IMR-90 (cell line): Measurements from ENCODE around the gene TDRD3. TPM values are rescaled to one million over a fixed set of nuclear protein-coding genes. Genes with fewer than 3 reads are reported as not detected.

Experiments
- ATAC-seq: fragments of 200-7000 bp; cut with Tn5 transposase; 2 replicates; pipeline ENCODE4 v1.9.1; 2020; ENCODE audit warnings: low read depth, mild to moderate bottlenecking, moderate library complexity
- BruUV-seq: library from RNA; stranded (reverse); fragments of 400-500 nt; replicated peaks from 2 replicates; lab custom pipeline; 2021; lab: Mats Ljungman, UMichigan
- CTCF ChIA-PET: fragments of 300-600 bp; formaldehyde crosslinking; extraction: SDS; loops from one replicate; lab custom pipeline; 2021; ENCODE audit warnings: antibody characterized with exemption; lab: Yijun Ruan, JAX
- POLR2A ChIA-PET: fragments of 300-600 bp; sonication (Branson Sonifier 250); formaldehyde crosslinking; loops from one replicate; lab custom pipeline; 2022; ENCODE audit warnings: antibody characterized with exemption; ENCODE audit not compliant: unreplicated experiment; lab: Charles Lee
- DNase-seq: peaks from one replicate; pipeline ENCODE4 v3.0.0; 2013
- H2AFZ ChIP-seq: replicated peaks from 2 replicates; pipeline ENCODE3; 2013; ENCODE audit warnings: low read length, mild to moderate bottlenecking; ENCODE audit not compliant: poor library complexity
- H2AK5ac ChIP-seq: 2 replicates; pipeline ENCODE4 v1.6.1; 2013; ENCODE audit warnings: low read depth, low read length, inconsistent platforms
- H2AK9ac ChIP-seq: replicated peaks from 2 replicates; pipeline ENCODE3; 2013; ENCODE audit warnings: mild to moderate bottlenecking, low read depth, low read length, moderate library complexity; ENCODE audit not compliant: poor library complexity
- H2BK120ac ChIP-seq: 2 replicates; pipeline ENCODE4 v1.6.1; 2013; ENCODE audit warnings: low read depth, low read length, inconsistent platforms
- H2BK15ac ChIP-seq: 3 replicates; pipeline ENCODE4 v1.6.1; 2013; ENCODE audit warnings: low read depth, low read length, inconsistent platforms
- H2BK20ac ChIP-seq: 2 replicates; pipeline ENCODE4 v1.6.1; 2013; ENCODE audit warnings: low read depth, mild to moderate bottlenecking, inconsistent platforms, low read length, moderate library complexity
- H2BK5ac ChIP-seq: 2 replicates; pipeline ENCODE4 v1.6.1; 2013; ENCODE audit warnings: mild to moderate bottlenecking, low read depth, low read length, inconsistent platforms; ENCODE audit not compliant: poor library complexity, severe bottlenecking
- H3K14ac ChIP-seq: replicated peaks from 2 replicates; pipeline ENCODE4 v1.6.1; 2013; ENCODE audit warnings: low read depth, low read length, inconsistent platforms
- H3K18ac ChIP-seq: 2 replicates; pipeline ENCODE4 v1.6.1; 2013; ENCODE audit warnings: low read depth, low read length, control low read depth
- H3K23ac ChIP-seq: 2 replicates; pipeline ENCODE4 v1.6.1; 2013; ENCODE audit warnings: low read depth, low read length, inconsistent platforms
- H3K27ac ChIP-seq: 2 replicates; pipeline ENCODE4 v1.5.1; 2013; ENCODE audit warnings: mild to moderate bottlenecking, control low read depth, low read length; ENCODE audit not compliant: insufficient read depth
- H3K27me3 ChIP-seq: 2 replicates; pipeline ENCODE4 v1.6.1; 2013; ENCODE audit warnings: low read length; ENCODE audit not compliant: control insufficient read depth, insufficient read depth
- H3K36me3 ChIP-seq: 2 replicates; pipeline ENCODE4 v1.6.1; 2013; ENCODE audit warnings: low read length, mixed read lengths; ENCODE audit not compliant: control insufficient read depth, insufficient read depth
- H3K4ac ChIP-seq: 2 replicates; pipeline ENCODE4 v1.6.1; 2013; ENCODE audit warnings: low read depth, low read length, inconsistent platforms
- H3K4me1 ChIP-seq: 2 replicates; pipeline ENCODE4 v1.6.1; 2013; ENCODE audit warnings: low read length, mixed read lengths; ENCODE audit not compliant: control insufficient read depth, insufficient read depth
- H3K4me2 ChIP-seq: 2 replicates; pipeline ENCODE4 v1.6.1; 2013; ENCODE audit warnings: low read depth, mild to moderate bottlenecking, control low read depth, low read length, moderate library complexity
- H3K4me3 ChIP-seq: 2 replicates; pipeline ENCODE4 v1.5.1; 2013; ENCODE audit warnings: low read depth, mild to moderate bottlenecking, control low read depth, low read length, moderate library complexity; ENCODE audit not compliant: insufficient read depth
- H3K56ac ChIP-seq: 2 replicates; pipeline ENCODE4 v1.6.1; 2013; ENCODE audit warnings: low read length, inconsistent platforms; ENCODE audit not compliant: insufficient read depth; ENCODE audit errors: extremely low read depth
- H3K79me1 ChIP-seq, 2 experiments: 2 replicates each; pipeline ENCODE4 v1.6.1; 2013; ENCODE audit warnings: low read length in 2 of 2, inconsistent platforms in 1 of 2, low read depth in 1 of 2
- H3K9ac ChIP-seq: 2 replicates; pipeline ENCODE4 v1.6.1; 2013; ENCODE audit warnings: low read depth, low read length, control low read depth
- H3K9me1 ChIP-seq: 2 replicates; pipeline ENCODE4 v1.6.1; 2013; ENCODE audit warnings: low read length, inconsistent platforms; ENCODE audit not compliant: insufficient read depth
- H3K9me3 ChIP-seq: 2 replicates; pipeline ENCODE4 v1.6.1; 2013; ENCODE audit warnings: low read length; ENCODE audit not compliant: control insufficient read depth, insufficient read depth
- H4K20me1 ChIP-seq: 2 replicates; pipeline ENCODE4 v1.6.1; 2013; ENCODE audit warnings: low read length, inconsistent platforms; ENCODE audit not compliant: insufficient read depth
- H4K5ac ChIP-seq: 2 replicates; pipeline ENCODE4 v1.6.1; 2013; ENCODE audit warnings: mild to moderate bottlenecking, low read depth, low read length, control low read depth
- H4K8ac ChIP-seq, 2 experiments: 2 replicates each; pipeline ENCODE4 v1.6.1; 2013; ENCODE audit warnings: low read depth in 2 of 2, low read length in 2 of 2, control low read depth in 1 of 2, inconsistent platforms in 1 of 2
- H4K91ac ChIP-seq: 2 replicates; pipeline ENCODE4 v1.6.1; 2013; ENCODE audit warnings: low read depth, low read length, inconsistent platforms; ENCODE audit not compliant: insufficient read depth
- CHD1 ChIP-seq: IDR thresholded peaks from 2 replicates; pipeline ENCODE4 v1.6.1; 2012; ENCODE audit warnings: low read depth, low read length, improper control_type of control experiment
- MAFK ChIP-seq: IDR thresholded peaks from 2 replicates; pipeline ENCODE4 v1.6.1; 2012; ENCODE audit warnings: low read depth, low read length, improper control_type of control experiment
- NFE2L2 ChIP-seq: fragments of 150-350 bp; IDR thresholded peaks from 2 replicates; pipeline ENCODE4 v1.6.1; 2016; ENCODE audit warnings: low read depth, mild to moderate bottlenecking, low read length
- WGBS, 2 experiments: methylation state at CpG; one replicate each; pipeline versions ENCODE4 v1.1.5 to v1.1.7; 2013; ENCODE audit warnings: missing lambda C conversion rate in 2 of 2; ENCODE audit not compliant: insufficient read length in 1 of 2; ENCODE audit errors: extremely low coverage in 2 of 2; 5-methylcytosine and 5-hydroxymethylcytosine counted together
- dilution Hi-C: fragments of 300-500 bp; cut with HindIII; formaldehyde crosslinking; loops from one replicate; pipeline ENCODE4 v1.14.3; 2018; ENCODE audit warnings: low sequenced_read_pairs; ENCODE audit not compliant: unreplicated experiment
- in situ Hi-C: fragments of 300-500 bp; cut with MboI; formaldehyde crosslinking; loops from 3 replicates; pipeline ENCODE4 v1.14.3; 2019; ENCODE audit warnings: low sequenced_read_pairs, inconsistent platforms, mixed read lengths
- intact Hi-C: fragments of 100-400 bp; cut with micrococcal nuclease; formaldehyde crosslinking; loops from 2 replicates; pipeline ENCODE4 v1.10.0; 2022
- polyA plus RNA-seq, 3 experiments: library from polyadenylated mRNA; depleted of rRNA; stranded (reverse); fragments of >200 nt; gene quantifications; 2 replicates each; pipeline ENCODE4 v1.2.3, GENCODE V29; 2012; ENCODE audit warnings: low replicate concordance in 1 of 3
- total RNA-seq: library from RNA; depleted of rRNA; stranded (reverse); fragments of >200 nt; gene quantifications from 2 replicates; pipeline ENCODE4 v1.2.3, GENCODE V29; 2012

Gene TDRD3
- total and polyA plus RNA-seq, 2 of the 4 experiments (the other 2 are of a cell fraction): 3.9 to 12.0 TPM

- BruUV-seq: no TSS peak
- Histone ChIP-seq H3K4me2 (no peak overlapping the region), H3K18ac (no peak overlapping the region), H3K4ac (no peak overlapping the region), H2BK20ac (no peak overlapping the region), H2BK120ac (no peak overlapping the region), H3K9me3 (no peaks in the 10 kb centered on the region), H3K4me3 (no peak overlapping the region), H2AK5ac (no peak overlapping the region), H2BK15ac (no peak overlapping the region), H3K36me3 (no peaks in the 10 kb centered on the region), H4K20me1 (no peaks in the 10 kb centered on the region), H3K4me1 (peaks cover 2% of the 10 kb centered on the region; the same call in 1 of the 2 replicates), H3K27me3 (peaks cover 12% of the 10 kb centered on the region), H4K91ac (no peak overlapping the region), H2AK9ac (no peak overlapping the region), H3K27ac (no peak overlapping the region), H3K9me1 (no peaks in the 10 kb centered on the region), H4K5ac (no peak overlapping the region), H3K56ac (no peak overlapping the region), H3K14ac (no peak overlapping the region), H2BK5ac (no peak overlapping the region), H4K8ac (no peak overlapping the region), H3K79me1 (no peaks in the 10 kb centered on the region), H2AFZ (no peak overlapping the region), H3K9ac (no peak overlapping the region), H3K23ac (no peak overlapping the region)
- in situ Hi-C loops (no loop called here), dilution Hi-C loops (no loop called here), intact Hi-C loops (no loop called here)
- POLR2A ChIA-PET: no interaction called here
- TF ChIP-seq MAFK (peak; percentile 54), NFE2L2 (no peak), CHD1 (no peak)
- CTCF ChIA-PET: interaction anchor here (0.6 kb wide), 1 partner anchor 229 kb away, joined by 3 read pairs; no protein-coding TSS in a partner anchor
- no peak for DNase-seq
- WGBS, 2 experiments: no CpG with 5 or more reads among the region's 4 CpGs
- no peak for ATAC-seq
Measured at GRCh38 chr13:60384911-60385310, 12.1 kb upstream of the TDRD3 start.
